Cardiac muscle cell (in vitro differentiated cells and primary cell): ENCODE measurements around the gene PITX3. TPM values are rescaled to one million over a fixed set of nuclear protein-coding genes. Genes with fewer than 3 reads are reported as not detected.
A peak's percentile ranks its signal among the peaks of the same experiment; 100 is the strongest.

Source experiments
- DNase-seq, 2 donors: peaks; one replicate each; pipeline versions ENCODE4 v3.0.0 to v3.0.0-alpha.2; 2010 to 2017; ENCODE audit warnings: low read depth in 1 of 2, low spot score in 1 of 2
- H3K27ac ChIP-seq: fragments of 200-600 bp; sonication (generic); 2 replicates; pipeline ENCODE4 v1.5.1; 2016
- H3K27me3 ChIP-seq: fragments of 200-600 bp; sonication (generic); 2 replicates; pipeline ENCODE4 v1.6.0; 2016; ENCODE audit warnings: control low read depth
- H3K36me3 ChIP-seq: fragments of 200-600 bp; sonication (generic); 2 replicates; pipeline ENCODE4 v1.5.1; 2016; ENCODE audit warnings: control low read depth
- H3K4me1 ChIP-seq: fragments of 200-600 bp; sonication (generic); 2 replicates; pipeline ENCODE4 v1.8.1; 2017; ENCODE audit warnings: low read depth, mild to moderate bottlenecking, mixed run types
- H3K4me3 ChIP-seq: fragments of 200-600 bp; sonication (generic); 2 replicates; pipeline ENCODE4 v1.5.1; 2016; ENCODE audit warnings: mild to moderate bottlenecking
- H3K9me3 ChIP-seq: fragments of 200-600 bp; sonication (generic); 2 replicates; pipeline ENCODE4 v1.5.1; 2017; ENCODE audit warnings: low read depth, mild to moderate bottlenecking, control low read depth
- CTCF ChIP-seq: IDR thresholded peaks from 2 replicates; pipeline ENCODE4 v1.5.1; 2012; ENCODE audit warnings: low read depth, mild to moderate bottlenecking, low read length
- polyA plus RNA-seq: library from polyadenylated mRNA; unstranded; fragments of >200 nt; fragmentation: Nextera tagmentation; extraction: Ambion mirVana; gene quantifications from 2 replicates; pipeline ENCODE4 v1.2.1, GENCODE V29; 2016
- total RNA-seq: library from RNA; depleted of rRNA; stranded (reverse); fragments of >200 nt; gene quantifications from 2 replicates; pipeline ENCODE4 v1.2.3, GENCODE V29; 2016

The PITX3 gene
- 5.5 and 14.3 TPM in 2 replicates for total RNA-seq
- 7.9 and 19.2 TPM in 2 replicates for polyA plus RNA-seq

- Histone ChIP-seq H3K9me3 (no peaks in the 10 kb centered on the region), H3K36me3 (no peaks in the 10 kb centered on the region), H3K27me3 (peaks cover 34% of the 10 kb centered on the region), H3K27ac (no peak within 1 kb of the TSS), H3K4me1 (peaks cover 21% of the 10 kb centered on the region), H3K4me3 (peak within 1 kb of the TSS; percentile 46)
- peak; percentile 95 to 98 for DNase-seq
- TF ChIP-seq CTCF = no peak
Observed at GRCh38 chr10:102241444-102242117, at the start of gene PITX3. TSS of gene PITX3 (minus strand) at chr10:102241512. CDS start at chr10:102232080, 9,432 bp downstream.

- peaks cover 31% of the 10 kb centered on the region for H3K4me1 ChIP-seq
- H3K9me3 ChIP-seq = no peaks in the 10 kb centered on the region
- no peaks in the 10 kb centered on the region for H3K27me3 ChIP-seq
- no peaks in the 10 kb centered on the region for H3K36me3 ChIP-seq
- DNase-seq = no peak
- no peak overlapping the region for H3K27ac ChIP-seq
- H3K4me3 ChIP-seq = no peak overlapping the region
- TF ChIP-seq CTCF = no peak
Observed at GRCh38 chr10:102289840-102290239, 48.5 kb upstream of the PITX3 start.

- no peaks in the 10 kb centered on the region for H3K9me3 ChIP-seq
- H3K27me3 ChIP-seq = no peaks in the 10 kb centered on the region
- peak overlapping the region; percentile 42 for H3K27ac ChIP-seq
- H3K4me3 ChIP-seq = no peak overlapping the region
- TF ChIP-seq CTCF = no peak
- peaks cover 31% of the 10 kb centered on the region for H3K4me1 ChIP-seq
- no peaks in the 10 kb centered on the region for H3K36me3 ChIP-seq
- no peak for DNase-seq
Observed at GRCh38 chr10:102289356-102289755, 48.0 kb upstream of the PITX3 start.

DNA sequence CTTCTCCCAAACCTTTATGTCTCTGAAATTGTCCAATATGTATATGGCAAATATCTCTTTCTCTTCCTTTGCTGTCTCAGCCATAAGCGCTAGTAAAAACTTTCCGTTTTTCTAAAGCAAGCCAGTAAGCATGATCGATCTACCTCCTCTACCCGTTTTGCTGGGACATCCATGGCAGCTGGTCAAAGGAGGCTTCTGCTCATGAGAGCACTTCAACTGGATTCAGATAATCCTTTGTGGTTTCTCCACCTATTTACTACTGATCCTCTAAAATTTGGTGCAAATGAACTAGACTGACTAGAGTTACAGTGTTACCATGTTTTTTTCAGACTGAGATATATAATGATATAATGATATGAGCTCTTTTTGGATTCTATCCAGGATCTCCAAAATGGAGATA is 46.7 kb upstream of the PITX3 start:
- TF ChIP-seq CTCF = no peak
- Histone ChIP-seq H3K36me3 (no peaks in the 10 kb centered on the region), H3K9me3 (no peaks in the 10 kb centered on the region), H3K4me1 (peaks cover 36% of the 10 kb centered on the region), H3K27ac (no peak overlapping the region), H3K27me3 (no peaks in the 10 kb centered on the region), H3K4me3 (no peak overlapping the region)
- DNase-seq = no peak

GRCh38 chr10:102287538-102287937 is 46.2 kb upstream of the PITX3 start:
- Histone ChIP-seq H3K9me3 (no peaks in the 10 kb centered on the region), H3K27ac (no peak overlapping the region), H3K4me1 (peaks cover 41% of the 10 kb centered on the region), H3K4me3 (no peak overlapping the region), H3K27me3 (no peaks in the 10 kb centered on the region), H3K36me3 (no peaks in the 10 kb centered on the region)
- TF ChIP-seq CTCF = no peak
- no peak for DNase-seq
